NCI-H2171 treated with DMSO at 0.1 percent for 48 hours (cell line): ENCODE measurements around the gene STON2.
"Not testable (repeated sequence)": the region's sequence is repeated elsewhere in the genome, so short reads cannot be mapped to it uniquely, and the experiment has no call there.

Source experiments
- DNase-seq: peaks from one replicate; lab custom pipeline; 2025; lab: John Stamatoyannopoulos, UW

STON2 gene, protein sequence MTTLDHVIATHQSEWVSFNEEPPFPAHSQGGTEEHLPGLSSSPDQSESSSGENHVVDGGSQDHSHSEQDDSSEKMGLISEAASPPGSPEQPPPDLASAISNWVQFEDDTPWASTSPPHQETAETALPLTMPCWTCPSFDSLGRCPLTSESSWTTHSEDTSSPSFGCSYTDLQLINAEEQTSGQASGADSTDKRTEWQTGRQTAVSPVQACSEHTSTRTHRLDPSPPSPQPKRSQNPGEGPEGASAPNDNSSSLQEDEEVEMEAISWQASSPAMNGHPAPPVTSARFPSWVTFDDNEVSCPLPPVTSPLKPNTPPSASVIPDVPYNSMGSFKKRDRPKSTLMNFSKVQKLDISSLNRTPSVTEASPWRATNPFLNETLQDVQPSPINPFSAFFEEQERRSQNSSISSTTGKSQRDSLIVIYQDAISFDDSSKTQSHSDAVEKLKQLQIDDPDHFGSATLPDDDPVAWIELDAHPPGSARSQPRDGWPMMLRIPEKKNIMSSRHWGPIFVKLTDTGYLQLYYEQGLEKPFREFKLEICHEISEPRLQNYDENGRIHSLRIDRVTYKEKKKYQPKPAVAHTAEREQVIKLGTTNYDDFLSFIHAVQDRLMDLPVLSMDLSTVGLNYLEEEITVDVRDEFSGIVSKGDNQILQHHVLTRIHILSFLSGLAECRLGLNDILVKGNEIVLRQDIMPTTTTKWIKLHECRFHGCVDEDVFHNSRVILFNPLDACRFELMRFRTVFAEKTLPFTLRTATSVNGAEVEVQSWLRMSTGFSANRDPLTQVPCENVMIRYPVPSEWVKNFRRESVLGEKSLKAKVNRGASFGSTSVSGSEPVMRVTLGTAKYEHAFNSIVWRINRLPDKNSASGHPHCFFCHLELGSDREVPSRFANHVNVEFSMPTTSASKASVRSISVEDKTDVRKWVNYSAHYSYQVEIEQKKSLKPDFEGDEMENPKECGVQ

DNA sequence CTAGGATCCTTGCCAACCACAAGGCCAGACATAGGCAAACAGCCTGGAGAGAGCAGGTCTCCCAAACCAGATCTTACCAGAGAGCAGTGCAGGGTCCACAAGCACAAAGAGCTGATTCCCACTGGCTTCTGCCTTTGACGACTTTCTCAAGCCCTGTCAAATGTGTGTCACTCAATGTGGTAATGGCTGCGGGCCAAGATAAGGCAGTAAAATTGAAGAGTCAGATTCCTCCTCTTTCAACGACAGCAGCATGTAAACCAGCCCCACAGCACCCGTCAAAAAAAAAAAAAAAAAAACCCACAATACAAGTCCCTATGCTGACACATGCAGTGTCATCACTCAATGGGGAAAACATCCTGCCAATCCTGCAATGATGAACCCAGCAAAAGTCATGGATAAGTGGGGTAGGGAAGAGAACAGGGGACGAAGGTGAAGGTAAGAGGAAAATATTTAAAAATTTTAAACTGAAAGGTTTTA lies at the start of gene STON2:
TSS of gene STON2 (minus strand) at position 123 of the 477 bp plus-strand sequence. CDS start 1,942 bp downstream, outside the sequence.
- peak; percentile 94 for DNase-seq

DNA sequence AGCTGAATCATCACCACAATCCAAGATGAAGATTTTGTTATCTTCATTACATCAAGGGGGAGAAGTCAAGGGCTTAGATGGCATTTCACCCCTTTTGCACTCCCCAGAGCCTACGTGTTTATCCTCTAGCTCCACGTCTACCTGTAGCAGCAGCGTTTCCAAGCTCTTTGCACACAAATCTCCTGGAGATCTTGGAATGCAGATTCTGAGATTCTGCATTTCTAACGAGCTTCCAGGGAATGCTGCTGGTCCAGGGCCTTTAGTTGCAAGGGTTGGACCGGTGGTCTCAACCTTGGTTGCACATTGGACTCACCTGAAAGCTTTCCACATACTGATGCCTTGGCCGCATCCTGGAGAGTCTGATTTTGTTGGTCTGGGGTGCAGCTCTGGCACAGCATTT lies 49.5 kb upstream of the STON2 start:
- DNase-seq: no peak

DNA sequence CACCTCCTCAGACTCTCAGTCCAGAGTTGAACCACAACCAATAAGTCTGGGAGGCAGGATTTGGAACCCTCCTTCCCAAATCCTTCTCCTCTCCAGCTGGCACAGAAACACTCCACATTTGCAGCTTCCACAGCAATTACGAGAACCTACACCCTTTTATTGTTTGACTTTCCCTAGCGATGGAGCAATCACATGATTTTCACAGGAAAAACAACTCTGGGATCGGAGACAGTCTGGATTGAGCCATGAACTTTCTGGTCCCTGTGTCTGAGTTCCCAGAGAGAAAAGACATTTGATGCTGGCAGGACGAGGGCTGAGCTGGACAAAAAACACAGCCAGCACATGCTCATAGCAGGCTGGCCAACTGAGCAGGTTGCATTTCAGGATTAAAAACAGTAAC lies 49.0 kb upstream of the STON2 start:
- DNase-seq: no peak

DNA sequence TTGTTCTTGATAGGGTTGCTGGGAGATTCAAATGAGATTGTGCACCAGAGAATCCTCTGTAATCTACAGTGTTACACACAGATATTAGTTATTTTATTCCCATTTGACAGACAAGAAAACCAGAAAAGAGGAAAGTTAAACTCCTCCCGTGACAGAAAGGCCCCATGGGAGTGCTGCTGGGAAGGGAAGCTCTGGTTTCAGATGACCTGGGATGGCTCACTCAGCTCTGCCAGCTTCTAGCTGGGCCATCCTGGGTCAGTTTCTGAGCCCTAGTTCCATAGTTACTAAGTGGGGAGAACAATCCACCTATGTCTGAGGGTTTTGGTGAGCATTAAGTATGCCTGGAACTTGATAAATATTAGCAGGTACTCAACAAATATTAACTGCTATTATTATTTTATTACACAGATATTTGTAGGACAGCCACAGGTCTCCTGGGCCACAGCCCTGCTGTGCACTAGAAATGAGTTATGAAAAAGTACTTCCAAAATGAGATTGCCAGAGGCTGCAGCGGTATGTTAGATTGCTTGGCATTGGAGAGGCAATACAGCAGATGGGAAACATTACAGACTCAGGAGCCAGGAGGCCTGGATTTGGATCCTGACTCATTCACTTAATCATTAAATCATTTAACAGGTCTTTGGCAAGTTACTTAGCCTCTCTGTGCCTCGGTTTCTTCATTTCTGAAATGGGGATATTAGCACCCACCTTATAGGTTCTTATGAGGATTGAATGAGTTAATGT lies 47.1 kb upstream of the STON2 start:
- DNase-seq: peak; percentile 27

DNA sequence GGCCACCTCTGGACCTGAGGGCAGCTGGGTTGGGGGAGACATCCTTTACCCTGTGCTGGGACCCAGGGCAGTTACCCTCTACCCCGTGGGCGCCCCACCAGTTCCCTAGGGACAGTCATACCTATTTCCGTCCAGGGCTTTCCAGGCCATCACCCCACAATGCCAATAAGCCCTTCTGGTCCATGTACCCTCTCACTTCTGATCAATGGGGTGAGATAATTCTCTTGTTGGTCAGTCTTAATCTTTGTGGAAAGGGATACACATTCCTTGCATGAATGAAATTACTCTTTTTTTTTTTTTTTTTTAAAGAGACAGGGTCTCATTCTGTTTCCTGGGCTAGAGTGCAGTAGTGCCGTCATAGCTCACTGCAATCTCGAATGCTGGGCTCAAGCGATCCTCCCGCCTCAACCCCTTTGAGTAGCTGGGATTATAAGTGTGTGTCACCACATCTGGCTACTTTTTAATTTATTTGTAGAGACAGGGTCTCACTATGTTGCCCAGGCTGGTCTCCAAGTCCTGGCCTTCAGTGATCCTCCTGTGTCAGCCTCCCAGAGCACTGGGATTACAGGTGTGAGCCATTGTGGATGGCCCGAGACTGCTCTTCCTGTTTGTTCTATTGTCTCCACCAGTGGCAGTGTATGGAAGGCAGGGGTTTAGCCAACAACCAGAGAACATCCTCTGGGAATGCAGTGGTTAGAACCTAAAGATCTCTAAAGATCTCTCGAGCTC lies 46.3 kb upstream of the STON2 start:
- DNase-seq: no peak

DNA sequence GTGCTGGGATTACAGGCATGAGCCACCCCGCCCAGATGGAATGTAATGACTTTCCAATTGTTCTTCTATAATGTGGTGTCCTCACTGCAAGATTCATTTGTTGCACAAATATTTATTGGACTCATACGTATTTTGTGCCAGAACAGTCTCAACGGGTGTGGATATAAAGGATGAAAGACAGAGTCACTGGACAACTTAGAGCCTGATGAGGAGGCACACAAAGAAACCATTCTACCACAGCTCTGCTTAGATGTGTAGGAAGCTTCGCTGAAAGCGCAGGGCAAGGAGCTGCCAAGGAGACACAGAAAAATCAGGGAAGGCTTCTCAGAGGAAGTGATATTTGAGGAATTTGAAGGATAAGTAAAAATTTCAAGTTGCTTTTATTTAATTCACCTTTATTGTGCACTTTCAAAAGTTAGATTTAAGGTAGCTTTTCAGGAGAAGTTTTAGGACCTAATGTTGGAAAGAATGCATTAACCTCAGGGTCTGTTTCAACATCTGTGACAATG lies 41.6 kb upstream of the STON2 start:
- no peak for DNase-seq

DNA sequence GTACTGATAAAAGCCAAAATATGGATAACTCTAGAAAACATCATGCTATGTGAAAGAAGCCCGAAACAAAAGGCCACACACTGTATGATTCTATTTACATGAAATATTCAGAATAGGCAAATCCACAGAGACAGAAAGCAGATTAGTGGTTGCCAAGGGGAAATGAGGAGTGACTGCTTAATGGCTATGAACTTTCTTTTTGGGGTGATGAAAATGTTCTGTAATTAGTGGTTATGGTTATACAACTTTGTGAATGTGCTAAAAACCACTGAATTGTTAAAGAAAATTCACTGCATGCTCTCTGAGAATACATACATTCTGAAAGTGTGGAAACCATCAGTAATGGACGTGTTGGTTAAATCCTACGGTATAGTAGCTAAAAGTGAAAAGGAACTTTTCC lies 39.9 kb upstream of the STON2 start:
- no peak for DNase-seq

DNA sequence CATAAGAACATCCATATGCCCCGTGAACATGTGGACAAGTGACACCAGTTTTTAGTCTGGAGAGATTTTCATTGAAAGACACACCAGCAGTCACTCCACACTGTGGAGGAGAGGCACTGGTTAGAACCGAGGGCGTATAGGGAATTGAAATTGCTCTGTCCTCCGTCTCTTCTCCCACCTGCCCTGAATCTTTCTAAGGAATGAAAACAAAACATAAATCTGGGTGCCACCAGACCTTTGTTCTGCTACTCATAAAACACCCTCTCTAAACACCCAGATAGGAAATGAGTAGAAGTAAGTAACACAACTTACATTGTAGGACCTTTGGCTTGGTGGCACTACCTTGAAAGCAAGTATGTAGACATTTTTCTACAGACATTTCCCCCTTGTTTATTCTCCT lies 37.1 kb upstream of the STON2 start:
- no peak for DNase-seq

DNA sequence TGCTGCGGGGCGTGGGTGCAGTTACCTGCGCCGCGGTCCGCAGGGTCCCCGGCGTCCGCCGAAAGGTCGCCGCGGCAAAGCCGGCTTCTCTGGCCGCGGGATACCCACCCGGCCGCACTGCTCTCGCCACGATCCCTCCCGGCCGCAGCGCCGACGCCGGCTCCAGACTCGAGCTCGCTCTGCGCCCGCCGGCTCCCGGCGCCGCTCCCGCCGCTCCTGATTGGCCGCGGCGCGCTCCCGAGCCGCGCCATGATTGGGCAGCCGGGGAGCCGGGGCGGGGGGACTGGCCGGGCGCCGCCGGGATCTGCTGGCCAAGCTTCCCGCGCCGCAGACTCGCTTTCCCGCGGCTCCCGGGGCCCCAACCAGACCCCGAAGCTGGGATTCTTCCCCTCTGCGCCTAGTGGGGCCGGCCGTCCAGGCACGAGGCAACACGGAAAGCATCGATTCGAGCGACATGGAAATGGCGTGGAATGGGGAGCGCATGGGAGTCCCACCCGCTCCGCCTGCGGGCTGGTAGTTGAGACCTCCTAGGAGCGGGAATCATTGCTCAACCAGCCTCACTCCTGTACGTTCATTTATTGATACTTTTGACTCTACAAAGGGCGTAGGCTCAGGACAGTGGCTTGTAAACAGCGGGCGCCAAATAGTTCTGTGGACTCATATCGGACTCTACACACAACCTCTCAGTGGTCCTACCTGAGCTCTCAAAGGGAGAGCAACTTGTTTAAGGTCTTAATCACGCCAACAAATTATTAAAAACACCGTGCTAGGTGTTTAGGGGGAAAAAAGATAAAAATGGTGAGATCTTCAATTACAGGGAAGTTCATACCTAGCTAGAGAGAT lies 36.4 kb upstream of the STON2 start:
- peak; percentile 88 for DNase-seq

DNA sequence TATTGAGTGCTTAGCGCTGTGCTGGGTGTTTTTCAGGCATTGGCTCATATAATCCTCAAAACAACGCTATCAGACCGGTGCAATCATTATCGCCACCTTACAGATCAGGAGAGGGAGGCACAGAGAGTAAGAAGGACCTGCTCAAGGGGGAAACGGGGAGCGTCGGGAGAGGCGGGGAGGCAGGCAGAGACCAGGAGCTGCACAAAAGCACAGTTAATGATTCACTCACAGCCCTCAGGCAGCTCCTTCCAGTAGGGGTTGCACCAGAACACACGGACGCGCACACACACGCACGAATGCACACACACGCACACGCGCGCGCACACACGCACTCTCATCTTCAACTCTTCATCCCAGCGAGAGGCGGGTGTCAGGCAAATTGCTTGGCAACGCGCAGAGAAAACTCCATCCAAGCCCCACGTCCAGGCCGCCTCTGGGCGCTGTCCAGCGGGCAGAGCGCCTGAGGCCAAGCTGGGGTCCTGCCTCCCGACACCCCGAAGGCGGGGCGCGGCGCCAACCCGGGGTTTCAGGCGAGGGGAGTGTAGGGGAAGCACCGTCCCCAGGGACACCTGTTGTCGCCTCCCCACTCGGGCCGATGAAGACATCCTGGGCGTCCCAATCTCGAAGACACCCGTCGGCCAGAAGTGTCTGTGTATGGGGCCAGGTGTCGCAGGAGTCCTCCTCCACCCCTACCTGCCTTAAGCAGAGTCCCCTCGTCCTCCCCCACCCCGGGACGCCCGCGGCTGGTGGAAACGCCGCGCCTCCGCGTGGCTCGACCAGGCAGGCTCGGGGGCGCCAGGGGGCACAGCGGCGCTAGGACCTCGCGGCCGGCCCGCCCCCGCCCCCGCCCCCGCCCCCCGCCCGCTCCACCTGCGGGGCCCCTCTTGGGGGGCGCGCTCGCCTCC lies 35.5 kb upstream of the STON2 start:
- peak; percentile 87 for DNase-seq

DNA sequence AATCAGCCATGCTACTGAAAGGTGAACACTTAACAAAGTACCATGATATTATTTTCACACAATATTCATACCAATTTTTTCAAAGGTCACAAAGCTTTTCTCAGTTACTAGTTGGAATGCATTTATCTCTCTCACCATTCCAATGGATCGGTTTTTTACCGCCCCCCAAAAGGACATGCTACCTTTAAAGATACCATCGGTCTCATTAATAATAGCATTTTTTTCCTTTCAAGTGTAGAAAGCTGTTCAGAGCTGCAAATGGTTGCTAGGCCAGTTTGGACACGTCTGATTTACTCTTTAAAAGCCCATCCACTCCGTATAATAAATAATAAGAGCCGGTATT lies 34.9 kb upstream of the STON2 start:
- no peak for DNase-seq

DNA sequence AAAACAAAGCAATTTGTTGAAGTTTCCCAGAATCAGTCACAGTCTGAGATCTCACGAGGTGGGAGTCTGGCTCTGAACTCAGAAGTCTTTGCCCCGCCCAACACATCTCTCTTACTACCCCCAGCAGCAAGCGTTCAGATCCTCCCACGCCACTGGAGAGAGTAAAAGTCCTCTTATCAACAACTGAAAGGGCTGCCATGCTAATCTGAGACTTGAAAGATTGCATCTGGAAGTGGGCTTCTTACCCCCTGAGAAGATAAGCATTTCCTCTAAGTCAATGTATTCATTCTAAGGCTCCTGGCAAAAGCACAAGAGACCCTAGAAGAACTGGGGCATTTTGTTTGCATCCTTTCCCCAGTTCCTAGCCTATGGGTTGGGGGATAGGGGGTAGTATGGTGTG lies 34.1 kb upstream of the STON2 start:
- no peak for DNase-seq

DNA sequence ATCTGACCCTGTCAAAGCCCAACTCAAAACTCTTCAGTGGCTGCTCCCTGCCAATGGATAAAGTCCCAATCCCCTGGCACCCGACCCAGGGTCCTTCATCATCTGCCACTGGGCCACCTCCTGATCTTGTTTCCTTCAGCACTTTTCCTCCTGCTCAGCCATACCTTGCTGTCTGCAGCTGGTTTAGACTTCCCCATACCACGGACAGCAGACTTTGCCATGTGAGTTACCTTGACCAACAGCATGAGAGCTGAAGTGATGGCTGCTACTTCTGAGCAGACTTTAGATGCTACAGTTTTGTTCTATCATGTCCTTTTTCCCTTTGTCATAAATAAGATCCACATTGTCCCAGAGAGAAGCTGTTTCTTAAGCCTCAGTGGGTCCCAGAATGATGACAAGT lies 33.3 kb upstream of the STON2 start:
- no peak for DNase-seq

DNA sequence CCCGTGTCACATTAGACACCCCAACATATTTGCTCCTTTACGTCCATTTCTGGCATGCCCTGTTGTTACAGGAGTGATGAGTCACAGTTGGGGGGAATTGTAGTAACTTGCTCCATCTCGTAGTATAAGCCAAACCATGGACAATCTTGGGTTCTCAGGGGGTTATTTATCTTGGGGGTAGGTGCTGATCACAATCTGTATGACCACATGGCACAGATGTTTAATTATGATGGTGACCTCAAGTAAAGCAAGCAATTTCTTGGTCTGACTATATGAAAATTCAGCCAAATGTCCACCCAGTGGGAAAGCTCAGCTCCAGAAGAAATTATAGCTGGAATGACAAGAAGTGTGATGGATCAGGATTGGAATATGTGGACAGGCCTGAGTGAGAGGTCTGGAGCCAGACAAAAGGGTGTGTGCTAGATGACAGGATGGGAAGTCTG lies 32.1 kb upstream of the STON2 start:
- no peak for DNase-seq

DNA sequence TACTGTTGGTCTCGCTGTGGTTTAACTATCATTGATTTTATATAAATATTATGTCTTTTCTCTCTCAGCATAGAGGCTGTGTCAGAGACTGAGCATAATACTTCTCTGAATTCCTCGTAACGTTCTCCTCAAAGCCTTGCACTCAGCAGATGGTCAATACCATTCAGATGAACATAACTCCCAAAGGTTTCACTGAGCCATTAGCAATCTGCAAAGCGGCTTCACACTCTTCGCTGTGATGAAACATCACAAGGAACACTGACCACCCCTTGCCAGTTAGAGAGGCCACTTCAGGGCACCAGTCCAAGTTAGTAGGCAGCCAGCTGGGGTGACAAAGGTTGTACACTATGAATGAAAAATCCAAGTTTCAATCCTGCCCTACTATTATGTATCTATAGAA lies 30.1 kb upstream of the STON2 start:
- no peak for DNase-seq

DNA sequence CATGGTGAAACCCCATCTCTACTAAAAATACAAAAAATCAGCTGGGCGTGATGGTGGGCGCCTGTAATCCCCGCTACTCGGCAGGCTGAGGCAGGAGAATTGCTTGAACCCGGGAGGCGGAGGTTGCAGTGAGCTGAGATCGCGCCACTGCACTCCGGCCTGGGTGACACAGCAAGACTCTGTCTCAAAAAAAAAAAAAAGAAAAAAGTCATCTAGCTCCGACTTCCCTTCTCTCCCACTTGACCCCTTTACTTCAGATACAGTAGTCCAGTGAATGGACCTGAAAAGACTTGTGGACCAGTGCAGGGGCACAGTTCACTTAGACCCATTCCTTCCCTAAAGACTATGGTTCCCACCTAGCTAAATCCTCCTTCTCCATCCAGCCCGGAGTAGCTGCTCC lies 29.6 kb upstream of the STON2 start:
- not testable (repeated sequence) for DNase-seq

DNA sequence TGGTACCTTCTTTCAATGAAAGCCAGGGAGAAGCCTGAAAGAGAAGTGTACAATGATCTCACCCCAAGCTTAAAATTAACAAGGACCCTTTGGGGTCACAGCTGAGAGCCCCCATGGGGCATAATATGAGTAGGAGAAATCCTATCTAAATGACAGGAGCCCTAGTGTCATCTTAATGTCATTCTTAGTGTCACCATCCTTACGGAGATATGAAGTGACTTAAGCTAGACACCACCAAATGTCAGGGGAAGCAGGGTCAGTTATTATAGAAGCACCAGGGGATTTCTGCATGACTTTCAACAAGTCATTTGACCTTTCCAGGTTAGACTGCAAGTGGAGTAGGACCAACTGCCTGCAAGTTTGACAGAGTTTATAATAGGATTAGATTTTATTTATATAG lies 28.9 kb upstream of the STON2 start:
- no peak for DNase-seq

DNA sequence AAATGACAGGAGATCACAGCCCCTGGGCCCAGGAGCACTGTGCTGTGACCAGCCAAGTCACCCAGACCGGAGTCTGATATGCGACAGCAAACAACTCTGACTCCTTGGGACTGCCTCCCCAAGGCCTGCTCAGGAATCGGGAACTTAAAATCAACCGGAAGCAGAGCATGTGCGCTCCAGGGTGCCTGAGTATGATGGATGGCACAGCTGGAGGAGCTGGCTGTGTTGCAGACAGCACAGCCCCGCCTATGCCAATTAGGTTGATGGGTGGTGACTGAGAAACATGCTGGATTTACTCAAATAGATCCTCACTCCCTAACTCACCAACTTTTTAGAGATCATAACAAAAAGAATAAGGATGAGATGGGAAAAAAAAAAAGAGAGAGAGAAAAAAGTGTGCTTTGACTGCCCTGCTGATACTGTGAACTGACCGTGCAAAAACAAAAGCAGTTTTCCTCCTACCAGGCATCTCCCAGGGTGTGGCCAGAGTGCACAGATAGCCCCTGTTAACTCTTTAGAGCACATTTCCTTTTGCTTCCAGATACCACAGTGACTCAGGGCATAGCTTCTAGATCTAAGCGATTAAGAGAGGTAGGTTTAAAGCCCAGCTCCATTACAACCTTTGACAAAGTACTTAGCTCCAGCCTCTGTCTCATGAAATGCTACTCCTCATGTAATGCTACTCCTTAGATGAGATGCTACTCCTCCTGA lies 27.4 kb upstream of the STON2 start:
- DNase-seq: peak; percentile 46

DNA sequence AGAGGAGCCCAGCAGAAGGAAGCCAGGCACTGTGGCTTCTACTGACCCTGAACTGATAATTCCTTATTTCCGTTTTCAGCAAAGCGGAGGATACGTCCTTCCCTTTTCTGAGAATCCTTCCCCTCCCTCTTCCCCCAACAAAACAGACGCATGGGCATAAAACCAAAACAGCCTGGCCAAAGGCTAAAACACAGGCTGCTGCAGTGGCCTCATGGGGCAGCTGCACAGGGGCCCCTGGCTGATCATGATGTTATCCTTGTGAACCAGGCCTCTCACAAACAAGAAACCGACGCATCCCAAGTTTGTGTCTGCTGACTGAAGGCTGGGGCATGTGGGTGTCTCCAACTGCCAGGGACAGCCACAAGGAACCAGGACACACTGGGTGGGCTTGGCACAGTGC lies 23.4 kb upstream of the STON2 start:
- DNase-seq: no peak
